Fibroblast of villous mesenchyme (primary cell): ENCODE data around the gene MS4A2. TPM values are rescaled to one million over a fixed set of nuclear protein-coding genes. Genes with fewer than 3 reads are reported as not detected.
A peak's percentile ranks its signal among the peaks of the same experiment; 100 is the strongest.
"Not testable (repeated sequence)": the region's sequence is repeated elsewhere in the genome, so short reads cannot be mapped to it uniquely, and the experiment has no call there.

ENCODE experiments used
- DNase-seq: peaks from one replicate; pipeline ENCODE4 v3.0.0-alpha.2; 2010; ENCODE audit warnings: low read depth
- H3K4me3 ChIP-seq: 2 replicates; pipeline ENCODE4 v1.5.1; 2011; ENCODE audit warnings: low read depth, mild to moderate bottlenecking, low read length
- CTCF ChIP-seq: IDR thresholded peaks from 2 replicates; pipeline ENCODE4 v1.5.1; 2012; ENCODE audit warnings: low read depth, mild to moderate bottlenecking, low read length; ENCODE audit not compliant: insufficient read depth
- total RNA-seq: library from RNA; depleted of rRNA; stranded (reverse); fragments of >200 nt; gene quantifications from 2 replicates; pipeline ENCODE4 v1.2.3, GENCODE V29; 2012

Gene MS4A2
- total RNA-seq, 1 donor, result not detected

DNA sequence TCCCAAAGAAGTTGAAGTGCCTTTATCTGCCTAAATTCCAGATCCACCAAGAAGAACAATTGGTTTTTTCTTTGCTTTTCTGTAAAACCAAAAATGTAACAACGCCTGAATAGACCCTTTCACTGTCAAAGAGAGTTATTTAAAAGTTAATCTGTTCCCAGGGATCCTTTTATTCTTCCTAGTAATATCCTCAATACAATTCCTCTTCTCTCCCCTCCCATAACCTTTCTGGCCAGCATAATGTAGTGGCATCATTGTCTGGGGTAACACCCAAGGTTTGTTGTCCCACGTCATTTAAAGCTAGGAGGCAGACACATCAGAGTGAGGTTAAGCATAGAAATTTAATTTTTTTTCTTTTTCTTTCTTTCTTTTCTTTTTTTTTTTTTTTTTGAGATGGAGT lies 39.9 kb downstream of the MS4A2 start:
- TF ChIP-seq CTCF, result no peak
- no peak overlapping the region for H3K4me3 ChIP-seq
- no peak for DNase-seq

- not testable (repeated sequence) for DNase-seq
Observed at GRCh38 chr11:60128866-60129265, 40.4 kb downstream of the MS4A2 start.

GRCh38 chr11:60129853-60130252 lies 41.4 kb downstream of the MS4A2 start:
- no peak for DNase-seq
- H3K4me3 ChIP-seq, result no peak overlapping the region
- TF ChIP-seq CTCF, result no peak

More at GRCh38 chr11:60128866-60129265, 40.4 kb downstream of the MS4A2 start:
- H3K4me3 ChIP-seq, result not testable (repeated sequence)

GRCh38 chr11:60130496-60130895 lies 42.0 kb downstream of the MS4A2 start:
- peak; percentile 3 for DNase-seq
- no peak for TF ChIP-seq CTCF
- no peak overlapping the region for H3K4me3 ChIP-seq

DNA sequence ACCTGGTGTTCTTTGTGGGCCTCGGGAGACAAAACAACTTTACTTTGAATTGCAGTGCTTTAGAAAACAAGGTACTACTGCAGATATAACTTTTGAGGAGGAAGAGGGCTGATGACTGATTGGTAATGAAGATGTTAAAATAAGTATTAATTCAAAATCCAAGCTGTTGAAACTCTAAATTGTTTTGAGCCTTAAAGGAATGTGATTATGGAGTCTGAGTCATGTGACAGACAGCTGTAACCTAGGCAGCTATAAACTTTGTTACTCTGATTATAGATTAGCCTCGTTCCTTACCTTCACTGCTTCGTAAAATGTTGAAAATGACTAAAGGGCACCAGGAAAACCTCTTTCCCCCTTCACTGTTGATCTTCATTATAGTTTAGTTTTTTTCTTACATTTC lies 43.4 kb downstream of the MS4A2 start:
- no peak overlapping the region for H3K4me3 ChIP-seq
- TF ChIP-seq CTCF, result no peak
- no peak for DNase-seq

DNA sequence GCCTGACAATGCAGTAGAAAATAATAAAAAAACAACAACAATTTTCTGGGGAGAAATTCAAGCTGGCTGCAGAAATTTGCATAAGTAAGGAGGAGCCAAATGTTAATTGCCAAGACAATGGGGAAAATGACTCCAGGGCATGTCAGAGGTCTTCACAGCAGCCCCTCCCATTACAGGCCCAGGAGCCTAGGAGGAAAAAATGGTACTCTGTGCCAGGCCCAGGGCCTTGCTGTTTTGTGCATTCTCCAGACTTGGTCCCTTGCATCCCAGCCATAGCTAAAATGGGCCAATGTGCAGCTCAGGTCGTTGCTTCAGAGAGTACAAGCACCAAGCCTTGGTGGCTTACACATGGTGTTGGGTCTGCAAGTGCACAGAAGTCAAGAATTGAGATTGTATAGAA lies 45.5 kb downstream of the MS4A2 start:
- DNase-seq, result no peak
- no peak for TF ChIP-seq CTCF

DNA sequence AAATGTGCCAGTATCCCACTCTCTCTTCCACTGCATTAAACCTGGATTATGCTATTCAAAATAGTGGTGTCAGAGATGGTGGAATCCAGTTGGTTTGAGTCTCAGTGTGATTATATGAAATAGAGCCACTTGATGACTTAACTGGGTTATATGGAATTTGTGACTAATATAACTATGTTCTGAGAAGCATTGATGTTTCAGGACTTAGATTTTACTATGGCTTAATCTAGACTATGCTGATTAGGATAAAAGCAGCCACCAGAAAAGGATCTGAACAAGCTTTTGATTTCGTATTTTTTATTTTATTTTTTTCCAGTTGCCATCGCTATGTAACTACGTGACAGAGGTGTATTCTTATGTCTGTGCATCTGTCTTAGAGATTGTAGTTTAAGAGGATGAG lies 55.3 kb downstream of the MS4A2 start:
- no peak for TF ChIP-seq CTCF
- H3K4me3 ChIP-seq, result no peak overlapping the region
- no peak for DNase-seq

More for the DNA sequence above, 45.5 kb downstream of the MS4A2 start:
- no peak overlapping the region for H3K4me3 ChIP-seq
